GM12874 (cell line): ENCODE measurements around the gene C19orf12.

ENCODE experiments used
- TF ChIP-seq, protein P1 (sequence below): IDR thresholded peaks from 2 replicates; pipeline ENCODE4 v1.5.1; 2011; ENCODE audit warnings: low read depth, mild to moderate bottlenecking, control low read depth, low read length, moderate library complexity; ENCODE audit not compliant: insufficient read depth

C19orf12 gene

GRCh38 chr19:29702161-29702962 is 12.7 kb downstream of the C19orf12 start:
- TF ChIP-seq, protein P1, sequence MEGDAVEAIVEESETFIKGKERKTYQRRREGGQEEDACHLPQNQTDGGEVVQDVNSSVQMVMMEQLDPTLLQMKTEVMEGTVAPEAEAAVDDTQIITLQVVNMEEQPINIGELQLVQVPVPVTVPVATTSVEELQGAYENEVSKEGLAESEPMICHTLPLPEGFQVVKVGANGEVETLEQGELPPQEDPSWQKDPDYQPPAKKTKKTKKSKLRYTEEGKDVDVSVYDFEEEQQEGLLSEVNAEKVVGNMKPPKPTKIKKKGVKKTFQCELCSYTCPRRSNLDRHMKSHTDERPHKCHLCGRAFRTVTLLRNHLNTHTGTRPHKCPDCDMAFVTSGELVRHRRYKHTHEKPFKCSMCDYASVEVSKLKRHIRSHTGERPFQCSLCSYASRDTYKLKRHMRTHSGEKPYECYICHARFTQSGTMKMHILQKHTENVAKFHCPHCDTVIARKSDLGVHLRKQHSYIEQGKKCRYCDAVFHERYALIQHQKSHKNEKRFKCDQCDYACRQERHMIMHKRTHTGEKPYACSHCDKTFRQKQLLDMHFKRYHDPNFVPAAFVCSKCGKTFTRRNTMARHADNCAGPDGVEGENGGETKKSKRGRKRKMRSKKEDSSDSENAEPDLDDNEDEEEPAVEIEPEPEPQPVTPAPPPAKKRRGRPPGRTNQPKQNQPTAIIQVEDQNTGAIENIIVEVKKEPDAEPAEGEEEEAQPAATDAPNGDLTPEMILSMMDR, result no peak

DNA sequence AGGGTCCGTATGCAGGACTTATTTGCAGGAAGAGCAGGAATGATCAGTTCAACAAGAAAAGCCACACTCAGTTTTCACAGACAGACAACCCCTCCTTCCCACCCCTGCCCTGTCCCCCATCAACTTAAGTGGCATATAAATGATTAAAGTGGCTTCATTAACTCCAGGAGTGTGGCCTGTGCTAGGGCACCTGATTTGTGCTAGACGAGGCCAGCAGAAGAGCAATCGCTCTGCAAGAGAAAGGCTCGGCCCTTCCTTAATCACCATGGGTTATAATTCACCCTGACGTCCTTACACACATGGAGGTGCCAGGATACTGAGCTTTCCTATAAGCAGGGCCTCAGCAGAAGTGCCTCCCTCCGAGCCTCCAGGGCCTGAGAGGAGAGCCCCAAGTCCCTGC is 14.6 kb downstream of the C19orf12 start:
- TF ChIP-seq, protein P1, result no peak

- TF ChIP-seq, protein P1, result no peak
These were observed 15.2 kb downstream of the C19orf12 start for GRCh38 chr19:29699861-29700260.

- TF ChIP-seq, protein P1, result no peak
These were observed 17.4 kb downstream of the C19orf12 start for GRCh38 chr19:29697523-29698261.

GRCh38 chr19:29696565-29696846 is 18.6 kb downstream of the C19orf12 start:
- TF ChIP-seq, protein P1, result no peak

GRCh38 chr19:29695765-29696564 is 19.1 kb downstream of the C19orf12 start:
- TF ChIP-seq, protein P1, result no peak
